HG03460 (cell line): ENCODE results near the gene KRTAP10-7.
"Not testable (repeated sequence)": the region's sequence is repeated elsewhere in the genome, so short reads cannot be mapped to it uniquely, and the experiment has no call there.

Experiments
- ATAC-seq: cut with Tn5 transposase; IDR thresholded peaks from one replicate; pipeline ENCODE4 v1.9.1; 2021; ENCODE audit not compliant: unreplicated experiment

Gene KRTAP10-7

DNA sequence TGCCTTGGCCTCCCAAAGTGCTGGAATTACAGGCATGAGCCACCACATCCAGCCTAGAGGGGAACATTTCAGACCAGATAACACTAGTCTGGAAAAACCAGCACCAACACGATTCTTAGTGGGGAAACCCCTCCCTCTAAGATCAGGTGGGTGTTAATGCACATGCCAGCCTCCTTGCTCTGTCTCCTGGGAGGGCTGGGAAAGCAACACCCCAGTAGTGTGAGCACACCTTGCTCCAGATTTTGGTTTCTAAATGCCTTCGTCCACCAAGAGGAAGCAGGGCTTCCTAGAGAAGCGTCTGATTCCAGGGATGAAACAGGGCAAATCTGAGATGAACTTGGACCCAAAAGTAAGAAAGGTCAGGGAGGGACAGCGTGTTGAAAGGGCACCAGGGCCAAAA is 29.1 kb upstream of the KRTAP10-7 start:
- ATAC-seq, result no peak

DNA sequence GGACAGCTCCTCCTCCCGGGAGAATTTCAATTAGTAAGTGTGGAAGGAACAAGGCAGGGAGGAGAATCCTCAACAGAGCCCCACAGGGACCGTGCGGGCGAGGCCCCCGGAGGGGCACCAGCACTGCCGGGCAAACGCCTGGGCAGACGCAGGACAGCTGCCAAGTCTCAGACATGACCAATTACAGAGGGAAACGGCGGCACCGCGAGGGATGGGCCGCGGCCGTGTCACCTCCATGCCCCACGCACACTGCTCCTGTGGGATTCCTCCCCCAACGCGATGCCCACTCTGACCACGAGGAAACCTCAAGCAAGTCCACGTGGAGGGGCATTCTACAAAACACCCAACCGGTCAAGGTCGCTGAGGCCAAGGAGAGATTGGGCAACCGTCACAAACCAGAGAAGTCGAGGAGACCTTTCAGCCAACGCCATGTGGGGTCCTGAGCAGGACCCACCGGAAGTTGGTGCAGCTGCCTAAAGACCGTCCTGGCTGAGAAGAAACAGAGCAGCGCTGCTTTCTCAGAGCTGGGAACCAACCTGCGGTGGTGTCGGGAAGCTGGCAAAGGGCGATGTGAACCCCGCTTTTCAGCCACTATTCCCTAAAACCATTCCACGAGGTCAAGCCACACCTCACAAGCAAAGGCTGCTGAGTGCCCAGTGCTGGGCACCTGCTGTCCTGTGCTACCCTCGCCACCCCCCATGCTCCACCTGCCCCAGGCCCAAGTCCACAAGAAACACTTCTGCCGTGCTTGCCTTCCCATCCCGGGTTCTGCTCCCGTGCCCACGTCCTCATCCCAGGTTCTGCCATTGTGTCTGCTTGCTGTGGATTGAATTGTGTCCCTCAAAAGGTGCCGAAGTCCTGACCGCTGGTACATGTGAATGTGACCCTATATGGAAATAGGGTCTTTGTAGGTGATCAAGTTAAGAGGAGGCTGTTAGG is 28.3 kb upstream of the KRTAP10-7 start:
- ATAC-seq, result no peak

DNA sequence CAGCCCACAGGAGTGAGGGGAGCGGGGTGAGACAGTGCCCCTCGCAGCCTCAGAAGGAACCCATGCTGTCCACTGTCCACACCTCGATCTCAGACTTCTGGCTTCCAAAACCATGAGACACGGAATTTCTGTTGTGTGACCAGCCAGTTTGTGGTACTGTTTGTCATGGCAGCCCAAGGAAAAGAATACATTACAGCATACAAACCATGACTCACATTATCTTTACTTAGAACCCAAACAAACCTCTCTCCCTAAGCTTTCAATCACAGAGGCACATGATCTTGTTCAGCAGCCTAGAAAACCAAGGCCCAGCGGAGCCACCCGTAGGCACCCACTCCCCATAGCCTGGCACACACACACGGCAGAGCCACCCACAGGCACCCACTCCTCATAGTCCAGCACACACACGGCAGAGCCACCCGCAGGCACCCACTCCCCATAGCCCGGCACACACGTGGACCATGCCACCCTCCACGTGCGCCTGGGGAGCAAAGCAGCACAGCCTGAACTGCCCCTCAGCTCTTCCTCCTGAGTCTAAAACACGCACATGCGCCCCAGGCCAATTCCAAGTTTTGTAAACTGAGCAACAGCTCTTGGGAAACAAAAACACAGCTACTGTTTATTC is 27.3 kb upstream of the KRTAP10-7 start:
- ATAC-seq, result no peak

DNA sequence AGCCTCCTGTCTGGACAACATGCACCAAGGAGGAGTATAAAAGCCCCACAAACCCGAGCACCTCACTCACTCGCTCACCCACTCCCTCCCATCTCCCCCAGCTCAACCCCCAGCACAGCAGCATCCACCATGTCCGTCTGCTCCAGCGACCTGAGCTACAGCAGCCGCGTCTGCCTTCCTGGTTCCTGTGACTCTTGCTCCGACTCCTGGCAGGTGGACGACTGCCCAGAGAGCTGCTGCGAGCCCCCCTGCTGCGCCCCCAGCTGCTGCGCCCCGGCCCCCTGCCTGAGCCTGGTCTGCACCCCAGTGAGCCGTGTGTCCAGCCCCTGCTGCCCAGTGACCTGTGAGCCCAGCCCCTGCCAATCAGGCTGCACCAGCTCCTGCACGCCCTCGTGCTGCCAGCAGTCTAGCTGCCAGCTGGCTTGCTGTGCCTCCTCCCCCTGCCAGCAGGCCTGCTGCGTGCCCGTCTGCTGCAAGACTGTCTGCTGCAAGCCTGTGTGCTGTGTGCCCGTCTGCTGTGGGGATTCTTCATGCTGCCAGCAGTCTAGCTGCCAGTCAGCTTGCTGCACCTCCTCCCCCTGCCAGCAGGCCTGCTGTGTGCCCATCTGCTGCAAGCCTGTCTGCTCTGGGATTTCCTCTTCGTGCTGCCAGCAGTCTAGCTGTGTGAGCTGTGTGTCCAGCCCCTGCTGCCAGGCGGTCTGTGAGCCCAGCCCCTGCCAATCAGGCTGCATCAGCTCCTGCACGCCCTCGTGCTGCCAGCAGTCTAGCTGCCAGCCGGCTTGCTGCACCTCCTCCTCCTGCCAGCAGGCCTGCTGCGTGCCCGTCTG is 26.6 kb upstream of the KRTAP10-7 start, which contains the start of gene KRTAP10-4:
Gene KRTAP10-4, plus strand, starts transcription at position 100 of the 827 bp plus-strand sequence. Its CDS starts 30 bp downstream, at position 130.
- ATAC-seq, result not testable (repeated sequence)

DNA sequence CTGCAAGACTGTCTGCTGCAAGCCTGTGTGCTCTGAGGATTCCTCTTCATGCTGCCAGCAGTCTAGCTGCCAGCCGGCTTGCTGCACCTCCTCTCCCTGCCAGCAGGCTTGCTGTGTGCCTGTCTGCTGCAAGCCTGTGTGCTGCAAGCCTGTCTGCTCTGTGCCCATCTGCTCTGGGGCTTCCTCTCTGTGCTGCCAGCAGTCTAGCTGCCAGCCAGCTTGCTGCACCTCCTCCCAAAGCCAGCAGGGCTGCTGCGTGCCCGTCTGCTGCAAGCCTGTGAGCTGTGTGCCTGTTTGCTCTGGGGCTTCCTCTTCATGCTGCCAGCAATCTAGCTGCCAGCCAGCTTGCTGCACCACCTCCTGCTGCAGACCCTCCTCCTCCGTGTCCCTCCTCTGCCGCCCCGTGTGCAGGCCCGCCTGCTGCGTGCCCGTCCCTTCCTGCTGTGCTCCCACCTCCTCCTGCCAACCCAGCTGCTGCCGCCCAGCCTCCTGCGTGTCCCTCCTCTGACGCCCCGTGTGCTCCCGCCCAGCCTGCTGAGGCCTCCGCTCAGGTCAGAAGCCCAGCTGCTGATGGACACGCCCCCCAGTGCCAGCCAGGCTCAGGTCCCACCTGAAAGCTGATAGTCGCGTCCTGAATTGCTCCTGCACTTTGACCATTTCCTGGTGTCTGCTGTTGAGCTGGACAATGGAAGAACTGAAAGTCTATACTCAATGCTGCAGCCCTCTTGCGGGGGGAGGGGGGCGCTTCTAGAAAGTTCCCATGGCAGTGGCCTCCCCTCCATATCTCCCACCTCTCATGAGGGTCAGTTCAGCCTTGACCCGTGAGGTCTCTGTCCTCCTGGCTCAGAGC is 25.7 kb upstream of the KRTAP10-7 start:
- no peak for ATAC-seq

DNA sequence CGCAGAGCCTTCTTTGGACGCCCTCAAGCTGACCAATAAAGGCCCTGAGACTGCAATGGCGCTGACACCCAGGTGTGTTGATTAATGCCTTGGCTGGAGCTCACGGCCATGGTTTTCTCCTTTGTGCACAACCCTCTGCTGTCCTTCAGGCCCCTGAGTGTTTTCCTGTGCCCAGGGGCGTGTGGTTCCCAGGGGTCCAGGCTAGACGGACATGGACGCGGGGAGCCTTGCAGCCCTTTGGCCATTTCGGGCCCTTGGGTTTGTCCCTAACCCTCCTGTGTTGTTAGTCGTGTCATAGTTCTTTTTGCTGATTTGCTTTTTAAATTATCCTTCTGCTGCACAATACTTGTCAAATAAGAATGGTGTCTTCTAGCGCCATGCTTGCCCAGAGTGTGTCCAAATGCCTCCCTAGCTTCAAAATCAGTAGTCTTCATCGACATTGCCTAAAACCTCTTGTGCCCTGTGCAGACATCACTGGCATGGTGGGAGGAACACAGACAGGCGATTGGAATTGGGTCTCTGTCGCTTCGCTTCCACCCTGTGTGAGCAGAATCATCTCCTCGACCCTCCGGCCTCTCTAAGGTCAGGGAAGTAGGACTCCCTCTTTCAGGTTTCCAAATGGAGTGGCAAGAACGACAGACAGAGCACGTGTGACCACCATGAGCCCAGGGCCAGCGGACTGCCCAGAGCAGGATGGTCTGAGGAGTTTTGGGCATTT is 24.9 kb upstream of the KRTAP10-7 start:
- no peak for ATAC-seq

DNA sequence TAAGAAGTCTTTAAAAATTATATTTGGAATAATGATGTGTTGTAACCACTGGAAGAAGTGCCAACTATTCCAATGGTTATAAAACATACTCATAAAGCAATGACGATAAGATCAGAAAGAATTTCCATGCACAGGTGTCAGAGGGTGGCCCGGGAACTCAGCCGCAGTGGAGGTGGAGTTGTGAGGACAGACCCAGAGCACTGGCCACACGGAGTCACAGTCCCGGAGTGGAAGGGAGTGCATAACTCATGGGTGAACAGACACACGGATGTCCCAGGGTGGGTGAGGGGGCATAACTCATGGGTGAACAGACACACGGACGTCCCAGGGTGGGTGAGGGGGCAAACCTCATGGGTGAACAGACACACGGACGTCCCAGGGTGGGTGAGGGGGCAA is 24.4 kb upstream of the KRTAP10-7 start:
- ATAC-seq, result no peak

DNA sequence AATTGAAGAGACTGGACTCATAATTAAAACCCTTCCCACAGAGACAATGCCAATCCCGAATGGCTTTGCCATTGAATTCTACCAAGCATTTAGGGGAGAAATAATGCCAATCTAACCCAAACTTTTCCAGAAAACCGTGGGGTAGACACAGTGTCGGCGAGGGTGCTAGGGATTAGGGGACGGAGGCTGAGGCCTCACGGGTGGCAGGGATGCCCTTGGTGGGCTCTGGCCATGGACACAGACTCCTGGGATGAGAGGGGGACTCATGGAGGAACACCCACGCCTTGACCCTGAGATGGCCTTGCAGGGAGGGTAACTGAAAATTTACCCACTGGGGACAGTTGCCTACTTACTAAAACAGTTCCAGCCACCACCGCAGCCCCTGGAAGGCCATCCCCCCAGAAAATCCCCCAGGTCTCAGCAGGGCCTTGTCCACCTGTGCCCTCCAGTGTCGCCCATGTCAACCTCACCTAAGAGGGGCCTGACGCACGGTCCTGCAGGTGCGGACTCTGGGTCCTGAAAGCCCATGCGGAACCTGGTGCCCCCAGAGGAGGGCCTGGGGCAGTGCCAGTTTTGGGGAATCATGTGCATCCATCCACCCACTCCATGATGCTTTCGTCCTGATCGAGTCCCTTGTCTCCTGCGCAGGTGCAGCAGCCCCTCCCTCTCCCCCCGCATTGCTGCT is 21.9 kb upstream of the KRTAP10-7 start:
- no peak for ATAC-seq

DNA sequence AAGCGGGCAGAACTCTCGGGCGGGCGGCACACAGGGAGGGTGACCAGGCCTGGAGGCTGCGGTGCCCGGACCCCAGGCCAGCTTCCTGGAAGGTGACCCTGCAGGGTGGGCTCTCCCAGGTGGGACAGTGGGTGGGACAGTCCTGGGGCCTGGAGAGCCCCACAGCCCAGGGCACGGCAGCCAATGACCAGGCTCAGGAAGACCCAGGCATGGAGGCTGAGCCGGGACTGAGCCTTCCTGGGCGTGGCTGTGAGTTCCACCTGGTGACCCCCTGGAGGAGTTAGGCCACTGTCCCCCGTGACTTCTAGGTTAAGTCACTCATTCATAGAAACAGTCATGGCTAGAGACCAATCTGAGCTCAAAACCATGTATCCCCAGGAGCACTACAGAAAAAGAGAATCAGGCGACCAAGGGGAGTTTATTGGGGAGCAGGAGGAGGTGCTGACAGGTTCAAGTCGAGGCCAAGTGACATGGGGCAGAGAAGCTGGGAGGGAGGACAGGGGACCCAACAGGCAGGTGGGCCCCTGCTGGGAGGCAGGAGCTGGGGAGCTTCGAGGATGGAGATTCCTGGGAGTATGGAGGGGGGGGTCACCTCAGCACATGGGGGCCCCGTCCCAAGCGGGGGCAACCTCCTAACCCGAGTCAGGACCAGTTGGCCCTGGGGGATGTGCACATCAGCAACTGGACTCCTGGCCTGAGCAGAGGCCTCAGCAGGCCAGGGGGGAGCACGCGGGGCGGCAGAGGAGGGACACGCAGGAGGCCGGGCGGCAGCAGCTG is 21.2 kb upstream of the KRTAP10-7 start:
- no peak for ATAC-seq

DNA sequence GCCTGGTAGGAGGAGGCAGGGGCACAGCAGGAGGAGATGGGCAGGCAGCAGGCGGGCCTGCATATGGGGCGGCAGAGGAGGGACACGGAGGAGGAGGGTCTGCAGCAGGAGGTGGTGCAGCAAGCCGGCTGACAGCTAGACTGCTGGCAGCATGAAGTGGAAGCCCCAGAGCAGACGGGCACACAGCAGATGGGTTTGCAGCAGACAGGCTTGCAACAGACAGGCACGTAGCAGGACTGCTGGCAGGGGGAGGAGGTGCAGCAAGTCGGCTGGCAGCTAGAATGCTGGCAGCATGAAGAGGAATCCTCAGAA is 20.6 kb upstream of the KRTAP10-7 start:
- ATAC-seq, result no peak

DNA sequence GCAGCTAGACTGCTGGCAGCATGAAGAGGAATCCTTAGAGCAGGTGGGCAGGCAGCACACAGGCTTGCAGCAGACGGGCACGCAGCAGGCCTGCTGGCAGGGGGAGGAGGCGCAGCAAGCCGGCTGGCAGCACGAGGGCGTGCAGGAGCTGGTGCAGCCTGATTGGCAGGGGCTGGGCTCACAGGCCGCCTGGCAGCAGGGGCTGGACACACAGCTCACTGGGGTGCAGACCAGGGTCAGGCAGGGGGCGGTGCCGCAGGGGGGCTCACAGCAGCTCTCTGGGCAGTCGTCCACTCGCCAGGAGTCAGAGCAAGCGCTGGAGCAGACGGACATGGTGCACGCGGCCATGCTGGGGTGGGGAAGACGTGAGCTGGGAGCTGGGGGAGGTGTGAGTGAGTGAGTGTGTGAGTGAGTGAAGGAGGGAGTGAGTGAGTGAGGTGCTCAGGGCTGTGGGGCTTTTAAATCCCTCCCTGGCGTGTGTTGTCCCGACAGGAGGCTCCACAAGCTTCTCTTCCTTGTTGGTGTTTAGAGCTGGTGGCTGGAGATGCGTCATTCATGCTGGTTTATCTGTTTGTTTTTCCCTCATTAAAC is 20.1 kb upstream of the KRTAP10-7 start, which contains the start of gene KRTAP10-5:
Gene KRTAP10-5, minus strand, starts transcription at position 374 of the 591 bp plus-strand sequence. Its CDS starts 26 bp downstream, at position 348.
- not testable (repeated sequence) for ATAC-seq

DNA sequence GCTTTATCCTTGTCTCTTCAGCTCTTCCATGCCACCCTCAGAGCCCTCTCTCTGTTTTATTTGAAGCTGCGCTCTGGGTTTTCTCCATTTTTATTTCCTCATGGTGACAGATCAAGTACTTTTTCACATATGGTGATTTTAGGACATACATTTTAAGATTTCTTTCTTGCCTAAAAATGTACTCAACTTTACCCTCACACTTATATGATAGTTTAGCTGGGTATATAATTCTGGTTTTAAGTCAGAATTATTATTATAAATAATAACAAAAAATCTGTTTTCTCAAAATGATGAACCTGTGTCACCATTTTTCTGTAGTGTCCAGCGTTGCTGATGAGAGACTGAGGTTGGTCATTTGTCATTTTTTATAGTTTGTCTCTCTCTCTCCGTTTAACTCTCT is 19.2 kb upstream of the KRTAP10-7 start:
- ATAC-seq, result no peak

DNA sequence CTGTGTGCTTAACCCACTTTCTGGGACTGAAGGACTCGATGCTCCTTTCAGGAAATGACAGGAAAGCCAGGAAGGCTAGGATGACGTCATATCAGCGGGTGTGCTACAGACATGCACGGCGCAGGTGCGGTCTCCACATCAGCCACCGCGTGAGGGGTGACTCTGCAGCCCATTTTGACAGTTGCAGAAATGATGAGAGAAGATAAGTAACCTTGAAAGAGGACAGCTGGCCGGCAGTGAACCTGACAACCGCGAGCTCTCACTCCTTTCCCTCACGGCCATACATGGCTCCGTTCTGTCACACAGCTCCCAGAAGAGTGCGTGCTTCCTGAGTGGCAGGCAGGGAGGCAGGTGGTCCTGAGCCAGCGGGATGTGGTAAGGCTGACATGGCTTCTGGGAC is 18.3 kb upstream of the KRTAP10-7 start:
- no peak for ATAC-seq

DNA sequence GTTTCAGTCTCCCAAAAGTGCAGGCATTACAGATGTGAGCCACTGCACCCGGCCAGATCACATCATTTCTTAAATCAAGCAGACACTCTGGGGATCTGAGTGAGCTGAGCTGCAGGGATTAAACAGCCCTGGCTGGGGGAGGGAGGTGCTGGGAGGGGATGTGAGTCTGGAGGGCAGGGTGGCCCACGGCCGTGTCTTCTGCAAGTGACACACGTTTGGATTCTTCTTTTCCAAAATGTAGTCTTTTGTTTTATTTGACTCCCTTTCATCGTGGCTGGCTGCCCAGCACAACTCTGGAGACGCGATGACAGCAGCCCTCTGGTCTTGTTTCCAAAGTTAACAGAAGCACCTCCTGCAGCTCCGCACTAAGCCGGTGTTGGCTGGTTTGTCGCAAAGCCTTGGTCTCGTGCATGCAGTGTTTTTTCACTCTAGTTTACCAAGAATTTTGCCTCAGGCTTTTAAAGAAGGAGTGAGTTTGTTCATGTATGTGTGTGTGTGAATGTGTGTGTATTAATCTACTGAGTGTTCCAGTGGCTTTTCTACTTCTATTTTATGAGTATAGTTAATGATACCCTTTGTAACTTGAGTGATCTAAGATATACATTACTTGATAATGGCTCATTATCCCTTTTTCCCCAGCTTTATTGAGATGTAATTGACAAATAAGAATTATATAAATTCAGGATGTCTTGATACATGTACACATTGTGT is 17.2 kb upstream of the KRTAP10-7 start:
- no peak for ATAC-seq

DNA sequence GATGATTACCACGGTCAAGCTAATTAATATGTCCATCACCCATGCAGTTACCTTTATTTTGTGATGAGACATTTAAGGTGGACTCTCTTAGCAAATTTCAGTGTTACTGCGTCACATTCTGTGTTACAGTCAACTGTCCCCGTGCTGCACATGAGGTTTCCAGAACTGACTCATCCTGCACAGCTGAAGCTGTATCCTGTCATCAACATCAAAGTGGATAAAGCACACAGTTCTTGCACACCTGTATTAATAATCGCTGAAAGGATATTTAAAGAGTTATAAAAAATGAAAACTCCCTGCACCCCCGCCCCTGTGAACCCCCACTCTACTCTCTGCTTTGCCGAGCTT is 16.6 kb upstream of the KRTAP10-7 start:
- ATAC-seq, result no peak

DNA sequence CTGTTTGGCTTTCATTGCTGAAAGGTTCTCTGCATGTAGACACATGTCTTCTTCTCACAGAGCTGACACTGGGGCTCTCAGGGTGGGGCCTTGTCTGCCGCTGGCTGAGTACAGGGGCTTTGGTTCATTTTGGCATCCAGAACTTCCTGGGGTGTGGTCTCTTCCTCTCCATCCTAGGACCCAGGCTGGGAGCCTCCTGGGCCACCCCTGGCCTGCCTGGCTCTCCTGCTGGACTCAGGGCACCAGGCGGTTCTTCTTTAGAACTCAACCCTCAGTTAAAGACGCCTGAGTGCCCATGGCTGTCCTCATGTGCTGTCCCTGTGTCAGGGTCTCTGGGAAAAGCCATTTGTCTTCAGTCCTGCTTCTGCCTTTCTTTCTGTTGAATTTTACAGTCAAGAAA is 14.5 kb upstream of the KRTAP10-7 start:
- ATAC-seq, result no peak

DNA sequence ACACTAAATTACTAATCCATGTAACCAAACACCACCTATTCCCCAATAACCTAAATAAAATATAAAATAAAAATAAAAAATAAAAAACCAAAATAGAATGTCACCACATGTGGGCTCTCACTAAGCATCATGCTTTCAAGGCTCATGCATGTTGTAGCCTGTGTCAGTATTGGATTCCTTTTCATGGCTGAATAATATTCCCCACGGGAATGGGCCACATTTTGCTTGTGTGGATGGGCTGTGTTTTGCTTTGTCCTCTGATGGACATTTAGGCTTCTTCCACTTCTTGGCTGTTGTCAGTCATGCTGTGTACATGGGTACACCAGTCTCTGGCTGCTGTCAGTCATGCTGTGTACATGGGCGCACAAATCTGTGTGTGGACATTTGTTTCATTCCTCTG is 11.3 kb upstream of the KRTAP10-7 start:
- no peak for ATAC-seq
